ENCODE measurements around the gene NAA11.
"Not testable (repeated sequence)": the region's sequence is repeated elsewhere in the genome, so short reads cannot be mapped to it uniquely, and the experiment has no call there.

The NAA11 gene

GRCh38 chr4:79281566-79282359, 44.1 kb downstream of the NAA11 start:
- in situ Hi-C loops (cut with MboI; ENCODE audit: low pct_unique_long_range_greater_than_20kb, low sequenced_read_pairs, unreplicated experiment), result no loop called here
- TF ChIP-seq CTCF (IDR thresholded peaks at IDR 0.05; ENCODE audit: extremely low read depth, insufficient read depth, missing control alignments), result no peak
- no peak for DNase-seq (ENCODE audit: low spot score)

GRCh38 chr4:79277467-79277866, 48.4 kb downstream of the NAA11 start:
- DNase-seq (ENCODE audit: low spot score); in situ Hi-C loops (cut with MboI; ENCODE audit: low pct_unique_long_range_greater_than_20kb, low sequenced_read_pairs, unreplicated experiment): not testable (repeated sequence)

- TF ChIP-seq CTCF (IDR thresholded peaks at IDR 0.05; ENCODE audit: extremely low read depth, insufficient read depth, missing control alignments), result no peak
- in situ Hi-C loops (cut with MboI; ENCODE audit: low pct_unique_long_range_greater_than_20kb, low sequenced_read_pairs, unreplicated experiment), result no loop called here
- DNase-seq (ENCODE audit: low spot score), result no peak
Measured at GRCh38 chr4:79273915-79274314, 51.9 kb downstream of the NAA11 start.

- no peak for DNase-seq (ENCODE audit: low spot score)
- in situ Hi-C loops (cut with MboI; ENCODE audit: low pct_unique_long_range_greater_than_20kb, low sequenced_read_pairs, unreplicated experiment), result no loop called here
- no peak for TF ChIP-seq CTCF (IDR thresholded peaks at IDR 0.05; ENCODE audit: extremely low read depth, insufficient read depth, missing control alignments)
Measured at GRCh38 chr4:79272761-79273160, 53.1 kb downstream of the NAA11 start.

- in situ Hi-C loops (cut with MboI; ENCODE audit: low pct_unique_long_range_greater_than_20kb, low sequenced_read_pairs, unreplicated experiment), result no loop called here
- no peak for DNase-seq (ENCODE audit: low spot score)
- no peak for TF ChIP-seq CTCF (IDR thresholded peaks at IDR 0.05; ENCODE audit: extremely low read depth, insufficient read depth, missing control alignments)
Measured at GRCh38 chr4:79272126-79272525, 53.7 kb downstream of the NAA11 start.

GRCh38 chr4:79267671-79268070, 58.2 kb downstream of the NAA11 start:
- no peak for TF ChIP-seq CTCF (IDR thresholded peaks at IDR 0.05; ENCODE audit: extremely low read depth, insufficient read depth, missing control alignments)
- in situ Hi-C loops (cut with MboI; ENCODE audit: low pct_unique_long_range_greater_than_20kb, low sequenced_read_pairs, unreplicated experiment), result no loop called here
- DNase-seq (ENCODE audit: low spot score), result no peak

Data from GM13977 (cell line).